ENCODE results near the gene NFILZ.

DNA sequence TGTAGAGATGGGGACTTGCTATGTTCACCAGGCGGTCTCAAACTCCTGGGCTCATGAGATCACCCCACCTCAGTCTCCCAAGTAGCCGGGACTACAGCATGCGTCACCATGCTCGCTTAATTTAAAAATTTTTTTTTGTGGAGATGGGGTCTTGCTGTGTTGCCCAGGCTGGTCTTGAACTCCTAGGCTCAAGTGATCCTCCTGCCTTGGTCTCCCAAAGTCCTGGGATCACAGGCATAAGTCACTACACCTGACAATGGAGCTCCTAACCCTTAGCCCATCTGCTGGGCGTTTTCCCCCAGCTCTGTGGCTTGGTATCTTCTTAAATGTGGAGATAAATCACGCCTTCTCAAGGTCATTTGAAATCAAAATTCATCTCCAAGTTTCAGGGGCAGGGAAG is 13.6 kb upstream of the NFILZ start:
- TF ChIP-seq POLR2A (IDR thresholded peaks at IDR 0.05; ENCODE audit: low read length): no peak
- TF ChIP-seq GATA1 (IDR thresholded peaks at IDR 0.05; ENCODE audit: low read depth, low read length): no peak
